ENCODE data around the gene FTO. TPM values are rescaled to one million over a fixed set of nuclear protein-coding genes. Genes with fewer than 3 reads are reported as not detected.

Gene FTO
- total and polyA plus RNA-seq, 2 of the 13 experiments (the other 11 are each of a cell fraction or from before 2014, with no cell fraction given): 41.6 to 55.8 TPM

GRCh38 chr16:53900667-53901066, 196.7 kb downstream of the FTO start (continued):
- no peak for TF ChIP-seq ZNF18 (CRISPR knock-in tag; IDR thresholded peaks at IDR 0.05; ENCODE audit: insufficient replicate concordance)

- intact Hi-C loops (cut with micrococcal nuclease; ENCODE audit: unreplicated experiment): no loop called here
- Histone ChIP-seq H3K36me3 (replicated peaks in 1 of 2; ENCODE audit: control insufficient read depth in 1 of 2, insufficient read depth in 2 of 2, low read length in 2 of 2) (no peaks in the 10 kb centered on the region), H3K9ac (ENCODE audit: insufficient read depth, low read depth, low read length) (no peak overlapping the region), H2AFZ (ENCODE audit: low read length) (no peak overlapping the region), H3K27me3 (ENCODE audit: control insufficient read depth in 1 of 2, insufficient read depth in 2 of 2, low read length in 2 of 2) (no peaks in the 10 kb centered on the region), H3K9me3 (ENCODE audit: low read length) (no peaks in the 10 kb centered on the region), H3K4me3 (replicated peaks in 1 of 3; ENCODE audit: insufficient read depth in 1 of 3, low read depth in 2 of 3, low read length in 3 of 3) (no peak overlapping the region), H3K4me1 (ENCODE audit: insufficient read depth, low read length) (peaks cover 29% of the 10 kb centered on the region), H3K27ac (ENCODE audit: extremely low read length, insufficient read depth, low read length) (no peak overlapping the region), H4K20me1 (ENCODE audit: insufficient read depth, low read length) (no peaks in the 10 kb centered on the region), H3K4me2 (ENCODE audit: low read depth, low read length) (no peak overlapping the region), H3K79me2 (ENCODE audit: insufficient read depth, low read length) (no peaks in the 10 kb centered on the region)
- 91% methylated on average over 2 of the region's 2 CpGs for WGBS (ENCODE audit: low lambda C conversion rate)
- CTCF ChIA-PET (ENCODE audit: low intra/inter-chr PET ratio, low total read pairs): no interaction called here
- DNase-seq (ENCODE audit: low spot score) (no peak), ATAC-seq (no peak), FAIRE-seq (no peak)
- no TSS peak for BruUV-seq (replicated peaks)
- in situ Hi-C loops (cut with HindIII; ENCODE audit: extremely low pct_ligation_motif_present, low pct_unique_long_range_greater_than_20kb): no loop called here
- POLR2A ChIA-PET: no interaction called here
- TF ChIP-seq ZSCAN22 (CRISPR knock-in tag; IDR thresholded peaks at IDR 0.05) (no peak), NFE2L2 (IDR thresholded peaks at IDR 0.05; ENCODE audit: low read length) (no peak), ZFP36 (IDR thresholded peaks at IDR 0.05; ENCODE audit: borderline replicate concordance, low read depth, low read length, partially characterized antibody) (no peak), KLF11 (CRISPR knock-in tag; IDR thresholded peaks at IDR 0.05) (no peak), ZFY (CRISPR knock-in tag; IDR thresholded peaks at IDR 0.05) (no peak), CTCF (CRISPR knock-in tag; IDR thresholded peaks at IDR 0.05) (peak; percentile 16; the same call in 1 of the 2 replicates), ATAD3A (CRISPR knock-in tag; IDR thresholded peaks at IDR 0.05) (no peak), ZNF709 (CRISPR knock-in tag; IDR thresholded peaks at IDR 0.05) (no peak), ZNF451 (CRISPR knock-in tag; IDR thresholded peaks at IDR 0.05) (no peak)
- TF ChIP-seq, protein P1, sequence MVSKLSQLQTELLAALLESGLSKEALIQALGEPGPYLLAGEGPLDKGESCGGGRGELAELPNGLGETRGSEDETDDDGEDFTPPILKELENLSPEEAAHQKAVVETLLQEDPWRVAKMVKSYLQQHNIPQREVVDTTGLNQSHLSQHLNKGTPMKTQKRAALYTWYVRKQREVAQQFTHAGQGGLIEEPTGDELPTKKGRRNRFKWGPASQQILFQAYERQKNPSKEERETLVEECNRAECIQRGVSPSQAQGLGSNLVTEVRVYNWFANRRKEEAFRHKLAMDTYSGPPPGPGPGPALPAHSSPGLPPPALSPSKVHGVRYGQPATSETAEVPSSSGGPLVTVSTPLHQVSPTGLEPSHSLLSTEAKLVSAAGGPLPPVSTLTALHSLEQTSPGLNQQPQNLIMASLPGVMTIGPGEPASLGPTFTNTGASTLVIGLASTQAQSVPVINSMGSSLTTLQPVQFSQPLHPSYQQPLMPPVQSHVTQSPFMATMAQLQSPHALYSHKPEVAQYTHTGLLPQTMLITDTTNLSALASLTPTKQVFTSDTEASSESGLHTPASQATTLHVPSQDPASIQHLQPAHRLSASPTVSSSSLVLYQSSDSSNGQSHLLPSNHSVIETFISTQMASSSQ (IDR thresholded peaks at IDR 0.05; ENCODE audit: low read depth): no peak
- TF ChIP-seq, protein P1 (CRISPR knock-in tag; IDR thresholded peaks at IDR 0.05; ENCODE audit: borderline replicate concordance): no peak
- TF ChIP-seq, protein P2, sequence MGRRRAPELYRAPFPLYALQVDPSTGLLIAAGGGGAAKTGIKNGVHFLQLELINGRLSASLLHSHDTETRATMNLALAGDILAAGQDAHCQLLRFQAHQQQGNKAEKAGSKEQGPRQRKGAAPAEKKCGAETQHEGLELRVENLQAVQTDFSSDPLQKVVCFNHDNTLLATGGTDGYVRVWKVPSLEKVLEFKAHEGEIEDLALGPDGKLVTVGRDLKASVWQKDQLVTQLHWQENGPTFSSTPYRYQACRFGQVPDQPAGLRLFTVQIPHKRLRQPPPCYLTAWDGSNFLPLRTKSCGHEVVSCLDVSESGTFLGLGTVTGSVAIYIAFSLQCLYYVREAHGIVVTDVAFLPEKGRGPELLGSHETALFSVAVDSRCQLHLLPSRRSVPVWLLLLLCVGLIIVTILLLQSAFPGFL (CRISPR knock-in tag; IDR thresholded peaks at IDR 0.05): no peak
Observed at GRCh38 chr16:53901408-53901807, 197.5 kb downstream of the FTO start.
